GM12891 (cell line): Measurements from ENCODE around the gene GRK1.

Source experiments
- PAX5 ChIP-seq: IDR thresholded peaks from 2 replicates; pipeline ENCODE4 v1.6.1; 2011; ENCODE audit warnings: low read length, moderate library complexity, mild to moderate bottlenecking; ENCODE audit not compliant: insufficient read depth, severe bottlenecking
- POLR2A ChIP-seq: IDR thresholded peaks from 2 replicates; pipeline ENCODE4 v1.6.1; 2011; ENCODE audit warnings: low read depth, low read length, control low read depth
- POLR2AphosphoS5 ChIP-seq: IDR thresholded peaks from 2 replicates; pipeline ENCODE4 v1.6.1; 2011; ENCODE audit warnings: low read depth, low read length, control low read depth
- POU2F2 ChIP-seq: IDR thresholded peaks from 2 replicates; pipeline ENCODE4 v1.6.1; 2011; ENCODE audit warnings: low read depth, mild to moderate bottlenecking, control low read depth, low read length, moderate library complexity
- TAF1 ChIP-seq: IDR thresholded peaks from 2 replicates; pipeline ENCODE4 v1.6.1; 2011; ENCODE audit warnings: low read depth, low read length, control low read depth

- TF ChIP-seq POLR2A = no peak
- TF ChIP-seq POLR2AphosphoS5 = no peak
- TF ChIP-seq POU2F2 = no peak
- TF ChIP-seq TAF1 = no peak
- no peak for TF ChIP-seq PAX5
These were observed 30.6 kb upstream of the GRK1 start for GRCh38 chr13:113636266-113636963.
